22Rv1 (cell line): ENCODE measurements around the gene TEX19.

ENCODE experiments used
- H3K27ac ChIP-seq: fragments of 450-650 bp; 2 replicates; pipeline ENCODE4 v1.5.1; 2017
- ZFX ChIP-seq: fragments of 450-650 bp; IDR thresholded peaks from 2 replicates; pipeline ENCODE4 v1.6.1; 2017; ENCODE audit warnings: antibody characterized with exemption, borderline replicate concordance
- TF ChIP-seq, protein P1 (sequence below): fragments of 450-650 bp; IDR thresholded peaks from 2 replicates; pipeline ENCODE4 v1.5.1; 2017; ENCODE audit warnings: mild to moderate bottlenecking

The TEX19 gene

DNA sequence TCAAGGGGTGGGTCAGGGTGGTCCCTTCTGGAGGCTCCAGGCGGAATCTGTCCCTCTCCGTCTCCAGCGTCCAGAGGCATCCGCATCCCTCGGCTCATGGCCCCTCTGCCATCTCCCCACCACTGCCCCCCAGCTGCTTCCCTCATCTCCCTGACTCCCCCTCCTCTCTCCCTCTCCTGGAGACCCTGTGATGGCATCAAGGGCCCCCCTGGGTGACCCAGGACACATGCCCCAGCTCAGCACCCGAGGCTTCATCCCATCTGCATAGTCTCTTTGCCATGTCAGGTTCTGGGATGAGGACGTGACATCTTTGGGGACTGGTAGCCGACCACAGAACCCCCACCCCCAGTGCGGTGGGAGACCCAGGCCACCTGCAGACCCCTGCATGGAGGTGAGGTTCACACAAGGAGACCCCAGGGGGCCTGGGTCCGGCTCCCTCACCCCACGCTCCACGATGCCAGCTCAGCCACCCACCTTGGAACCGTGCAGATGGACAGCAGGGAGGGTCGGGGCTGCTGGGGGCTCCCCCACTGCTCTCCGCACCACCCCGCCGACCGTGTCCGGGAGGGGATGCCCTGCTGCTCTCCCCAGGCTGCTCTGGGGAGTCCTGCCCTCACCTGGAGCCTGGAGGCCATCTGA lies 29.2 kb upstream of the TEX19 start:
- no peak overlapping the region for H3K27ac ChIP-seq
- TF ChIP-seq, protein P1, sequence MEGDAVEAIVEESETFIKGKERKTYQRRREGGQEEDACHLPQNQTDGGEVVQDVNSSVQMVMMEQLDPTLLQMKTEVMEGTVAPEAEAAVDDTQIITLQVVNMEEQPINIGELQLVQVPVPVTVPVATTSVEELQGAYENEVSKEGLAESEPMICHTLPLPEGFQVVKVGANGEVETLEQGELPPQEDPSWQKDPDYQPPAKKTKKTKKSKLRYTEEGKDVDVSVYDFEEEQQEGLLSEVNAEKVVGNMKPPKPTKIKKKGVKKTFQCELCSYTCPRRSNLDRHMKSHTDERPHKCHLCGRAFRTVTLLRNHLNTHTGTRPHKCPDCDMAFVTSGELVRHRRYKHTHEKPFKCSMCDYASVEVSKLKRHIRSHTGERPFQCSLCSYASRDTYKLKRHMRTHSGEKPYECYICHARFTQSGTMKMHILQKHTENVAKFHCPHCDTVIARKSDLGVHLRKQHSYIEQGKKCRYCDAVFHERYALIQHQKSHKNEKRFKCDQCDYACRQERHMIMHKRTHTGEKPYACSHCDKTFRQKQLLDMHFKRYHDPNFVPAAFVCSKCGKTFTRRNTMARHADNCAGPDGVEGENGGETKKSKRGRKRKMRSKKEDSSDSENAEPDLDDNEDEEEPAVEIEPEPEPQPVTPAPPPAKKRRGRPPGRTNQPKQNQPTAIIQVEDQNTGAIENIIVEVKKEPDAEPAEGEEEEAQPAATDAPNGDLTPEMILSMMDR = no peak
- no peak for TF ChIP-seq ZFX

DNA sequence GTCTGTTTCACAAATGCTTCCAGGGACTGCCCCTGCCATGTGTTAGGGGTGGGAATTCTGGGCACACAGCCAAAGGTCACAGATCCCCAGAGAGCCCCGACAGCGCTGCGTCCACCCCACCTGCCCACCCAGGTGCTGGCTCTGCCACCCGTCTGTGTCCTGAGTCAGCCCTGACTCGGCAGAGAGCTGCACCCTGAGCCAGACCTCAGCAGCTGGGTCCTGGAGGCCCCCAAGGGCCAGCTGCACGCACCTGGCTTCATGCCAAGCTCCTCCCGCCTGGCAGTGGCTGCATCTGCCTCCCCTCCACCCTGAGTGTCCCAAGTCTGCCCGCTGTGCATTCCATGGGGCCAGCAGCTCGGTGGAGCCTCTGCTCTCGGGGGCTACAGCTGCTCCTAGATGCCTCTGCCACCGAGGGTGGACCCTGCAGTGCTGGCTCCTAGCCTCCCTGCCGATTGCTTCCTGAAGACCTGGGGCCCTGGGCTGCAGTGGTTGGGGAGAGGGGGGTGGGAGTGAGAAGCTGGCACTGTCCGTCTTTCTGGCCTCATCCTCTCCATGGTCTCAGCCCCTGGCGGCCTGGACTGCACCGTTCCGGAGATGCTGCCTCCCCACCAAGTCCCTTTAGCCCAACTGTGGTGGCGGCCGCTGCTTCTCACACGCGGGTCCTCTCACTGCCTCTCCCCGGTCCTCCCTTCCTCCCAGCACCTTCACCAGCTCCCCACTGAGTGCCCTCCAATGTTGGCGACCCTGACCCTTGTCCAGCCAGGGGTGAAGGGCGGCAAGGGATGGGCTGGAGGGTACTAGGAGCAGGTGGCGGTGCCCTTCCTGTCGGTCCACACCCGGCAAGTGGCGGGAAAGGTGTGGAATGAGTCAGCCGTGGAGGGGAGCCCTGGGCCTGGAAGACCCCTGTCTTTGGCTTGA lies 28.5 kb upstream of the TEX19 start:
- TF ChIP-seq ZFX = no peak
- TF ChIP-seq, protein P1 = no peak
- no peak overlapping the region for H3K27ac ChIP-seq

DNA sequence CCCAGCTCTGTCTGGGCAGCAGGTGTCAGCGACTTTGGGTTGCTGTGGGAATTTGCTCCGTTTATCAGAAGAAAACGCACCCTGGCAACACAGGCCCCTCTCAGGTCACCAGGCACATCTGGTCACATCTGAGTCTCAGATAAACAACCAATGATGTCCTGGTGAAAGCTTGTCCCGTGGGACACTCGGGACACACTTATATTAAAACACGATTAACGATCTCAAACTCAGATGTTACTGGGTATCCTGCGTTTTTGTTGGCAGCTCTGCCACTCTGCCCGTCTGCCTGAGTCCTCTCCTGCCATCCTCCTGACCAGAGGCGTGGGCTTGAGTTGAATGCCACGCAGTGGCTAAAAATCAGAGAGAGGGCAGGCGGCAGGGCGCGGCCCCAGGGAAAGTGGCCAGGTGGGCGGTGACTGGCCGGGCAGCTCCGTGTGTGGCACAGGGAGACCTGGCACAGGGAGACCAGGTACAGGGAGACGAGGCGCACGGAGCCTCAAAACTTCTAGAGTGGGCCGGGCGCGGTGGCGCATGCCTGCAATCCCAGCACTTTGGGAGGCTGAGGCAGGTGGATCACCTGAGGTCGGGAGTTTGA lies 27.6 kb upstream of the TEX19 start:
- peak overlapping the region; percentile 91 for H3K27ac ChIP-seq
- TF ChIP-seq, protein P1 = no peak
- TF ChIP-seq ZFX = no peak

DNA sequence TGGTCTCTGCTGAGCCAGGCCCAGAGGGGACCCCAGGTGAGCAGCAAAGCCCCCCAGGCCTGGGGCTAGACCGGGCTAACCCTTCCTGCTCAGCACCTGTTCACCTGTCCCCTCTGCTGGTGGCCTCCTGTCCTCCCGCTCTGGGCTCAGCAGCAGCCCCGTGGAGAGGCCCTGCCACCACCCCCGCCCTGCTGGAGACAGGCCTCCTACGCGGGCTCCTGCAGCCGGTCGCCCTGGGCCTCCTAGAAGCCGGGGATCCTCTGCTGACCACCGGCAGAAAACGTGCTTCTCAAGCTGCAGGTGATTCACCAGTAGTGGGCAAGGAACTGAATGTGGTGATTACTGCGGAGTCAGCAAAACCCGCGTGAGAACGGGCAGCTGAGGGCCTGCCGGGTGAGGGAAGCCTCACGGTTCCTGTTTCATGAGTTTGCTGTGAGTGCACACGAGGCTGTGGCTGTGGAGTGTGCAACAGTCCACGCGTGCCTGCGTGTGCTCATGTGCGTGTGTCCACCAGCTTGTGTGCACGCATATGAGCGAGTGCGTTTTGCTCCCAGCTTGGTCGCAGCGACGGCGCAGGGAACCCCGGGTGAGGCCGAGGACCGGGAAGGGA lies 26.3 kb upstream of the TEX19 start:
- peak overlapping the region; percentile 91 for H3K27ac ChIP-seq
- TF ChIP-seq ZFX = no peak
- TF ChIP-seq, protein P1 = peak; percentile 24

DNA sequence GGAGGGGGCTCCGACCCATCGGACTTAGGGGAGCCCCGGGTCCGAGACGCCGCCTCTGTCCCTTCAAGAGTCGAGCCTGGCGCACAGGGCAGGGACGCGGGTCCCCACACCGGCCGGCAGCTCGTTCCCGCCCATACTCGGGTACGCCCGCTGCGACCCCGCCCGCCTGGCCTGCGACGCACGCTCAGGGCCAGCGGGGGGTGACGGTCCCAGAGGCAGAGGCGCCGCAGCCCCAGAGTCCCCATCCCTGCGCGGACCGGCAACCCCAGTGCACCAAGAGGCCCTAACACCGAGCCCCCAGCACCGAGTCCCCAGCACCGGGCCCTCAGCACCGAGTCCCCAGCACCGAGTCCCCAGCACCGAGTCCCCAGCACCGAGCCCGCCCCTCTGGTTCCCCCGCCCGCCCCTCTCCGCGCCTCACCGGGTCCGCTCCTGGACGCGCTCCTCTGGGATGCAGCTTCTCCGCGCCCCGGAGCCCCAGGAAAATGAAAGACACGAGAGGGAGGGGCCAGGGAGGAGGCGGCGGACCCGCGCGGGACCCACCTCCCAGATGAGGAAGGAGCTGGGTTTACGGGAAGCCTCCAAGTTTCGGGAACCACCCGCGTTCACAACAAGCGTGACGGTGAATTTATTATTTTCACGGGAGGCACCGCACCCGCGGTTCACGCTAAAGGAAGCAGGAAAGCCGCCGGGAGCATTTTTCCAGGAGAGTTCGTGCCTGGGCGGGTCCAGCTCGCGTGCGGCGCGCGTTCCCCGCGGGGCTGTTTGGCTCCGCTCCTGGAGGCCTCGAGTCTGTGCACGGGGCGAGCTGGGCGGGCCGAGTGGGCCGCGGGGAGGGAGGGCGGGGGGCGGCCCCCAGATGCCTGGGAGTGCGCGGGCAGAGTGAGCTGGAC lies 25.5 kb upstream of the TEX19 start, which contains the start of gene SECTM1:
Gene SECTM1 (minus strand): TSS at position 488 of the 893 bp plus-strand sequence. CDS start 6,526 bp downstream, outside the sequence.
- TF ChIP-seq, protein P1 = no peak
- no peak for TF ChIP-seq ZFX
- H3K27ac ChIP-seq = peak within 1 kb of the TSS; percentile 91

DNA sequence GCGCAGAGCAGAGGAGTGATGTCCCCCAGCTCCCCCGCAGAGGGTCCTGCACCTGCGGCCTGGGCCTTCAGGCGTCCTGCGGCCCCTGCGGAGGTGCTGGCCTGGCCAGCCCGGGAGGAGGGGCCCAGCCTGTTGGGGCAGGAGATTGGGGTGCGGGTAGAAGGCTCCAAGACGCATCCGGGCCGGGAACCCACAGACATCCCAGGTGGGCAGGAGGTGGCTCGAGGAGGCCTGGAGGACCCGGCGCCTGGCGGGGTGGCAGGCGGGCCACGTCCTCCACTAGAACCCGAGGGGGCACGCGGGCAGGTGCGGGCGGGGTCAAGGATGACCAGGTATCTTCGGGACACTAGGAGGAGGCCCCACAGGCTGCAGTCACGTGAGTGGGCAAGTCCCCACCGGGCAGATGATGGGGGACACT lies 24.8 kb upstream of the TEX19 start:
- H3K27ac ChIP-seq = peak overlapping the region; percentile 91

More for the DNA sequence above, 24.8 kb upstream of the TEX19 start:
- TF ChIP-seq, protein P1 = no peak
- TF ChIP-seq ZFX = no peak
